NCI-H524 treated with DMSO at 0.1 percent for 48 hours (cell line): ENCODE results near the gene IFI27L1.

Source experiments
- DNase-seq: peaks from one replicate; lab custom pipeline; 2025; lab: John Stamatoyannopoulos, UW

The IFI27L1 gene

GRCh38 chr14:94079891-94080620 is 1.1 kb upstream of the IFI27L1 start:
- DNase-seq: peak; percentile 35

DNA sequence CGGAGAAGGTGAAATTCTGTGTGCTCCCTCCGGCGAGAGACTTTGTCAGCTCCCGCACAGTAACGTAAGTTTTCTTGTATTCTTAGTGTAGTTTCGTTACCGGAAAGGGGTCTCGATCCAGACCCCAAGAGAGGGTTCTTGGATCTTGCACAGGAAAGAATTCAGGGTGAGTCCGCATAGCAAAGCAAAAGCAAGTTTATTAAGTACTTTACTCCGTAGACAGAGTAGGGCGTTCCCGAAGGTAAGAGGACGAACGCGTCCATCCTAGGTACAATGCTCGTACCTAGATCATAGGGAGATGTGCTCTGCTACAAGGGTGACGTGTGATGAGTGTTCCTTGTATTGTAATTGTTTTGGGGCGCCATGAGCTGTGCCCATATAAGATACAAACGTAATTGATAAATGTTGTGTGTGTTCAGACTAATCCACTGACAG is 293 bp downstream of the IFI27L1 start:
- DNase-seq: no peak

- DNase-seq: no peak
Measured at GRCh38 chr14:94087891-94088290, 6.8 kb downstream of the IFI27L1 start.

DNA sequence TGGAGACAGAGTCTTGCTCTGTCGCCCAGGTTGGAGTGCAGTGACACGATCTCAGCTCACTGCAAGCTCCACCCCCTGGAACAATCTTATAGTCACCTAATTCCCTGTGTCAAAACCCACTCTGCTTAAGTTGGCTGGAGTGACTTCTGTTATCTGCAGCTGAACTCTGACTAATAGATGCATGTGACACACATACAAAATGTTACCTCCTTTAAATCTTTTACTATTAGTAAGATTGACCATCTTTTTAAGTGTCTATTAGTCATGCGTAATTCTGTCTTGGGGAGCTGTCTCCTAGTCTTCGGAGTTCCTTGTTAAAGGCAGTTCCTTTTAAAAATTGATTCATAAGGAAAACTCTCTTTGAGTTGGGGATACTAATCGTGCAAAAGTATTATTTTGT is 7.4 kb downstream of the IFI27L1 start:
- DNase-seq: no peak

DNA sequence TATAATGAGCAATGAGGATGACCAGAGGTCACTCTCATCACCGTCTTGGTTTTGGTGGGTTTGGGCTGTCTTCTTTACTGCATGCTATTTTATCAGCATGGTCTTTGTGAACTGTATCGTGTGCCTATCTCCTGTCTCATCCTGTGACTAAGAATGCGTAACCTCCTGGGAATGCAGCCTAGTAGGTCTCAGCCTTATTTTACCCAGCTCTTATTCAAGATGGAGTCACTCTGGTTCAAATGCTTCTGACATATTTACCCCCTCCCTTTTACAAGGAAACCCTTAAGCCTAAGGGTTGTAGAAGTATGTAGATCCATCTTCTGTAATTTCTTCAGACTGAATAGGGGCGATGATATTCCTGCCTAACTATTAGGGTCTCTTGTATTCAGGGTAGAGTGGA is 8.4 kb downstream of the IFI27L1 start:
- DNase-seq: no peak

- DNase-seq: no peak
Measured at GRCh38 chr14:94093418-94093817, 12.3 kb downstream of the IFI27L1 start.

GRCh38 chr14:94097091-94097490 is 16.0 kb downstream of the IFI27L1 start:
- DNase-seq: no peak

GRCh38 chr14:94098326-94098992 is 17.3 kb downstream of the IFI27L1 start:
- DNase-seq: no peak

DNA sequence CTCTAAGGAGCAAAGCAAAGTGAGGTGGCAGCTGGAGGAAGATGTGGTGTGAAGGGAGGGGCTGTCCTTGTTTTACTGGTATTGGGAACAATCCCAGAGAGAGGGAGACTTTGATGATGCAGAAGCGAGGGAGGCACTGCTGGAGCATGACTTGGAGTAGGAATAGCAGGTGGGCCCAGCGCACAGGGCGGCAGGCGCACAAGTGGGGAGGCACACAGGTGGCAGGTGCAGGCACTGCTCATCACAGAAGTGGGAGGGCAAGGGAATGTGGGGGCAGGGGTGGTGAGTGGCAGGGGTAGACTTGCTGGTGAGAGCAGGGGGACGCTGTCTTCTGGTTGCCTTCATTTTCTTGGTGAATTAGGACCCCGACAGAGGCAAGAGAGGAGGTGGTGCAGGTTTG is 17.9 kb downstream of the IFI27L1 start:
- no peak for DNase-seq

GRCh38 chr14:94100847-94101246 is 19.7 kb downstream of the IFI27L1 start:
- DNase-seq: no peak

DNA sequence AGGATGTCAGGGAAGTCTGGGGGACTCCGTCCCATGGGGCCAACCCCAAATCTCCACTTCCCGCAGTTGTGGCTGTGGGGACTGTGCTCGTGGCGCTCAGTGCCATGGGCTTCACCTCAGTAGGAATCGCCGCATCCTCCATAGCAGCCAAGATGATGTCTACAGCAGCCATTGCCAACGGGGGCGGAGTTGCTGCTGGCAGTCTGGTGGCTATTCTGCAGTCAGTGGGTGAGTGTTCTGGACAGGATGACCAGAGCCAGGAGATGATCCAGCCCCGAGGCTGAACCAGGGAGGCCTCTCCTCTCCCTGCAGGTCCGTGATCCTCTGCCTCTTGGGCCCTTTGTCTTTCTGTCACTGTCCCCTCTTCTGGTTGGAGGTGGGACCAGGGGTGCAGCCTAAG is 20.6 kb downstream of the IFI27L1 start:
- DNase-seq: no peak

- no peak for DNase-seq
Measured at GRCh38 chr14:94102768-94103482, 21.8 kb downstream of the IFI27L1 start.

DNA sequence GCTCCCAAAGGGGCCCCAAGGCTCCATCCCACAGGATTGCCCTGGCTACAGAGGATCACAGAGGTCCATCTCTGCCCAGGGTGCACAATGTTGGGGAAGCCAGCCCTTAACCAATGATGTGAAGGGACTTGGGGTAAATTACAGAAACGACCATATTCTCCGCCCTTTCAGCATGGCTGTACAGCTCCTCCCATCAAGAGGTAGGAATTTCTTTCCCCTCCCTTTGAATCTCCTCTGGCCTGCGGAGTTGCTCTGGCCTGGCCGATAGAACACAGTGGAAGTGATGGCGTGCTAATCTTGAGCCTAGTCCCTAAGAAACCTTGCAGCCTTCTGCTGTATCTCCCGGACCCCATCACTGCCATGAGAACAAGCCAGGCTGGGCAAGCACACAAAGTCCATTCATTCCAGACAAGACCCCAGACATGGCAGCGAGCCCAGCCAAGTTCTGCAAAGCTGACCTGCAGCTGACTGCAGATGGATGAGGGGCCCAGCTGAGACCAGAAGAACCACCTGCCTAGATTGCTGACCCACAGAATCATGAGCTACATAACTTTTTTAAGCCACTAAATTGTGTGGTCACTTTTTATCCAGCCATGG is 22.5 kb downstream of the IFI27L1 start:
- no peak for DNase-seq

DNA sequence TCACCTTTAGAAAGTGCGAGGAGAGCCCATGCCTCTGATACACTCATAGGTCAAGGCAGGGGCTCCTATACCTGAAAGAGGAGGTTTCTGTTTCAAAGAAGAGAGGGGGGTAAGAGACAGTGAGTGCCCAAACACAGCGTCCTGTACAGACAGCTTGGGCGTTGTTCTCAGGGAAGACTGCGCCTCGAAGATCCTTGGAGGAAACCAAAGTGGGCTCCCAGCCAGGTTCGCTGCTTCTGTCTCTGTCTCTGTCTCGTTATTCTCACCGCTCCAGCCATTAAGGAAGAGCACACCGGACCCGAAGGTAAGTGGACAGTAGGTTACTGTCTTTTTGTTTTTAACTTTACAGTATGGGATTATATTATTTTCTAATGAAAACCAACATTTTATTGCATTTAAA is 23.6 kb downstream of the IFI27L1 start:
- DNase-seq: no peak

DNA sequence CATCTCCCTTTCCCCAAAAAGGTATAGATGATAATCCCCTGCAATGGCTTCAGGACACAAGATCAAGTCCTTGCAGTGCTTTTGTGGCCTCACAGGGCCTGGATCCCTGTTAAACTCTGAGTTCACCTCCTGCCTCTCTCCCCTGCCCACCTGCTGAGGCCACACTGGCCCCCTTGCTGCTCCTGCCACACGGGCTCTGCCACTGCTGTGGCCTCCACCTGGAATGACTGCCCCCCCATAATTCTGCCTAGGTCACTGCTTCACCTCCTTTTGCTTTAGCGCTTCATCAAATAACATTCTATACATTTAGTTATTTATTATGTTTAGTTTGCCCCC is 28.8 kb downstream of the IFI27L1 start:
- DNase-seq: no peak

GRCh38 chr14:94110552-94111181 is 29.6 kb downstream of the IFI27L1 start, which contains the start of gene IFI27:
Gene IFI27, plus strand, starts transcription at chr14:94110736.
- no peak for DNase-seq

- DNase-seq: no peak
Measured at GRCh38 chr14:94111276-94112095, 30.4 kb downstream of the IFI27L1 start.

GRCh38 chr14:94112513-94113063 is 31.5 kb downstream of the IFI27L1 start:
- no peak for DNase-seq

DNA sequence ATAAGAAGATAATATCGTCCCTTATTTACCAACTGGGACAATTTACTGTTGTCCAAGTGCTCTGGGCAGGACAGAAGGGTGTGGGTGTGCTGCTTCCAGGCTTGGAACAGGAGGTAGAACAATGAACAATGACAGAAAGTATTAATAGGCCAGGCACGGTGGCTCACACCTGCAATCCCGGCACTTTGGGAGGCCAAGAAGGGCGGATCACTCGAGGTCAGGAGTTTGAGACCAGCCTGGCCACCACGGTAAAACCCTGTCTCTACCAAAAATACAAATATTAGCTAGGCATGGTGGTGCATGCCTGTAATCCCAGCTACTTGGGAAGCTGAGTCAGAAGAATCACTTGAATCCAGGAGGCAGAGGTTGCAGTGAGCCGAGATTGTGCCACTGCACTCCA is 32.0 kb downstream of the IFI27L1 start:
- no peak for DNase-seq

DNA sequence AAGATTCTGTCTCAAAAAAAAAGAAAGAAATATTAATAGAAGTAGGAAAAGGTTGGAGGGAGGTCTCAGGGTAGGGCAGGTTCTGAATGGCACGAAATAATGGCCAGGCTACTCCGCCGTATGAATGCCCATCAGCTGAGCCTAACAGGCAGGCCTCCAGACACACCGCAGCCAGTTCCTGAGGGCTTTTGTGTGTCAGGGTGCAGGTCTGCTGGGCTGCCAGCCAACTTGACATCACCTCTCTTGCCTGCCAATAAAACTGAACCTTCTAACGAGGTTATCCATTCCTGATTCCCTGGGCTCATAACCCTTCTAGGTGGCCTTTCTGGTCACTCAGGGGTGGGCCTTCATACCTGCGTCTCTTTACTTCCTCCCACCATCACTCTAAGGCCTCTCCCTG is 32.4 kb downstream of the IFI27L1 start:
- DNase-seq: no peak
